Fibroblast of skin of right quadriceps (primary cell): ENCODE measurements around the gene CHCHD3.

Source experiments
- DNase-seq: peaks from one replicate; pipeline ENCODE4 v3.0.0-alpha.2; 2013

The CHCHD3 gene

GRCh38 chr7:133081599-133082389 lies at the start of gene CHCHD3:
TSS of gene CHCHD3 (minus strand) at chr7:133082090. CDS start at chr7:133081937, 153 bp downstream.
- DNase-seq: peak; percentile 98

- DNase-seq: no peak
These were observed 48.3 kb upstream of the CHCHD3 start for GRCh38 chr7:133130166-133130565.

- DNase-seq: no peak
These were observed 44.5 kb upstream of the CHCHD3 start for GRCh38 chr7:133126422-133126821.

GRCh38 chr7:133124974-133125373 lies 43.1 kb upstream of the CHCHD3 start:
- DNase-seq: no peak

GRCh38 chr7:133121175-133121844 lies 39.4 kb upstream of the CHCHD3 start:
- DNase-seq: no peak

- no peak for DNase-seq
These were observed 37.2 kb upstream of the CHCHD3 start for GRCh38 chr7:133119067-133119466.

- no peak for DNase-seq
These were observed 36.4 kb upstream of the CHCHD3 start for GRCh38 chr7:133118261-133118660.

- DNase-seq: no peak
These were observed 35.6 kb upstream of the CHCHD3 start for GRCh38 chr7:133117452-133117851.

- DNase-seq: no peak
These were observed 33.7 kb upstream of the CHCHD3 start for GRCh38 chr7:133115596-133115995.

GRCh38 chr7:133114519-133114918 lies 32.6 kb upstream of the CHCHD3 start:
- no peak for DNase-seq

- no peak for DNase-seq
These were observed 31.1 kb upstream of the CHCHD3 start for GRCh38 chr7:133112976-133113375.

- no peak for DNase-seq
These were observed 30.4 kb upstream of the CHCHD3 start for GRCh38 chr7:133112335-133112734.

- DNase-seq: no peak
These were observed 28.4 kb upstream of the CHCHD3 start for GRCh38 chr7:133110312-133110711.

GRCh38 chr7:133109816-133110215 lies 27.9 kb upstream of the CHCHD3 start:
- DNase-seq: peak; percentile 15

- DNase-seq: no peak
These were observed 26.1 kb upstream of the CHCHD3 start for GRCh38 chr7:133108023-133108422.

GRCh38 chr7:133102276-133103060 lies 20.6 kb upstream of the CHCHD3 start:
- DNase-seq: no peak

- no peak for DNase-seq
These were observed 17.9 kb upstream of the CHCHD3 start for GRCh38 chr7:133099633-133100286.

GRCh38 chr7:133095119-133095671 lies 13.3 kb upstream of the CHCHD3 start:
- DNase-seq: no peak

GRCh38 chr7:133091943-133092464 lies 10.1 kb upstream of the CHCHD3 start:
- no peak for DNase-seq

- DNase-seq: no peak
These were observed 488 bp upstream of the CHCHD3 start for GRCh38 chr7:133082390-133082766.

GRCh38 chr7:133081119-133081598 lies 731 bp downstream of the CHCHD3 start:
- DNase-seq: no peak

- DNase-seq: no peak
These were observed 2.6 kb downstream of the CHCHD3 start for GRCh38 chr7:133079296-133079695.
